ENCODE results near the gene KRT3.

GRCh38 chr12:52835271-52836041 is 39.5 kb upstream of the KRT3 start:
- no peak for TF ChIP-seq CTCF (IDR thresholded peaks at IDR 0.05)
- TF ChIP-seq EZH2 (IDR thresholded peaks at IDR 0.05; ENCODE audit: borderline replicate concordance, insufficient read depth, low read depth, low read length, poor library complexity, severe bottlenecking): no peak
